GM13976 (cell line): ENCODE measurements around the gene PCLO.

Experiments used
- DNase-seq: peaks from one replicate; pipeline ENCODE4 v3.0.0; 2012; ENCODE audit warnings: low spot score
- CTCF ChIP-seq: IDR thresholded peaks from 2 replicates; pipeline ENCODE4 v1.5.1; 2012; ENCODE audit warnings: borderline replicate concordance, mild to moderate bottlenecking; ENCODE audit not compliant: insufficient read depth; ENCODE audit errors: extremely low read depth, missing control alignments, control extremely low read depth
- in situ Hi-C: fragments of 300-500 bp; cut with MboI; formaldehyde crosslinking; loops from one replicate; pipeline ENCODE4 v1.12.0; 2022; ENCODE audit warnings: low sequenced_read_pairs, mixed read lengths, inconsistent platforms; ENCODE audit not compliant: unreplicated experiment

Gene PCLO

GRCh38 chr7:83162402-83163256 is at the start of gene PCLO:
Gene PCLO, minus strand, starts transcription at chr7:83162884. Its CDS starts 292 bp downstream, at chr7:83162592.
- TF ChIP-seq CTCF = no peak
- peak; percentile 49 for DNase-seq
- in situ Hi-C loops = no loop called here

- TF ChIP-seq CTCF = no peak
- no peak for DNase-seq
- in situ Hi-C loops = no loop called here
Observed at GRCh38 chr7:83211685-83212084, 49.0 kb upstream of the PCLO start.

- DNase-seq = no peak
- no peak for TF ChIP-seq CTCF
- in situ Hi-C loops = no loop called here
Observed at GRCh38 chr7:83210479-83210878, 47.8 kb upstream of the PCLO start.

- no peak for TF ChIP-seq CTCF
- in situ Hi-C loops = no loop called here
- DNase-seq = no peak
Observed at GRCh38 chr7:83204715-83205114, 42.0 kb upstream of the PCLO start.

GRCh38 chr7:83201355-83201754 is 38.7 kb upstream of the PCLO start:
- in situ Hi-C loops = no loop called here
- no peak for DNase-seq
- no peak for TF ChIP-seq CTCF

GRCh38 chr7:83190659-83191389 is 28.1 kb upstream of the PCLO start:
- in situ Hi-C loops = no loop called here
- DNase-seq = no peak
- no peak for TF ChIP-seq CTCF
